GM23338 (cell line): Measurements from ENCODE around the gene BPTF. TPM values are rescaled to one million over a fixed set of nuclear protein-coding genes. Genes with fewer than 3 reads are reported as not detected.

ENCODE experiments used
- ATAC-seq: fragments of 200-7000 bp; cut with Tn5 transposase; 3 replicates; pipeline ENCODE4 v1.9.1; 2020
- DNase-seq: peaks from one replicate; pipeline ENCODE4 v3.0.0-alpha.2; 2015; ENCODE audit warnings: low spot score
- H2AFZ ChIP-seq: fragments of 200-600 bp; sonication (generic); 2 replicates; pipeline ENCODE4 v1.8.0; 2016; ENCODE audit warnings: antibody characterized with exemption, mild to moderate bottlenecking, moderate library complexity
- H3F3A ChIP-seq: fragments of 200-600 bp; sonication (generic); replicated peaks from 2 replicates; pipeline ENCODE4 v1.8.0; 2017; ENCODE audit warnings: antibody characterized with exemption, mixed run types, low read depth
- H3K27ac ChIP-seq: fragments of 200-600 bp; sonication (generic); 2 replicates; pipeline ENCODE4 v1.6.1; 2016; ENCODE audit warnings: low read depth
- H3K27me3 ChIP-seq: fragments of 200-600 bp; sonication (generic); 2 replicates; pipeline ENCODE4 v1.8.0; 2016; ENCODE audit warnings: mild to moderate bottlenecking, mixed run types, moderate library complexity; ENCODE audit not compliant: insufficient read depth
- H3K36me3 ChIP-seq: fragments of 200-600 bp; sonication (generic); 2 replicates; pipeline ENCODE4 v1.8.0; 2016; ENCODE audit warnings: mild to moderate bottlenecking; ENCODE audit not compliant: insufficient read depth
- H3K4me1 ChIP-seq: fragments of 200-600 bp; sonication (generic); 2 replicates; pipeline ENCODE4 v1.8.0; 2016; ENCODE audit warnings: mild to moderate bottlenecking, moderate library complexity; ENCODE audit not compliant: insufficient read depth
- H3K4me2 ChIP-seq: fragments of 200-600 bp; sonication (generic); 2 replicates; pipeline ENCODE4 v1.7.1; 2017; ENCODE audit warnings: mixed run types
- H3K4me3 ChIP-seq: fragments of 200-600 bp; sonication (generic); 2 replicates; pipeline ENCODE4 v1.6.1; 2016; ENCODE audit warnings: mixed run types
- H3K79me2 ChIP-seq: fragments of 200-600 bp; sonication (generic); replicated peaks from 2 replicates; pipeline ENCODE4 v1.8.0; 2017; ENCODE audit warnings: mild to moderate bottlenecking; ENCODE audit not compliant: insufficient read depth
- H3K9me2 ChIP-seq: fragments of 200-600 bp; sonication (generic); 2 replicates; pipeline ENCODE4 v1.8.0; 2017; ENCODE audit not compliant: insufficient read depth
- H4K20me1 ChIP-seq: fragments of 200-600 bp; sonication (generic); replicated peaks from 2 replicates; pipeline ENCODE4 v1.8.0; 2017; ENCODE audit warnings: mild to moderate bottlenecking; ENCODE audit not compliant: insufficient read depth
- H3K27ac Mint-ChIP-seq: 2 replicates; pipeline ENCODE4 v1.8.0; 2020; ENCODE audit warnings: inconsistent platforms, mild to moderate bottlenecking, moderate library complexity, mixed read lengths
- H3K27me3 Mint-ChIP-seq: 3 replicates; pipeline ENCODE4 v1.8.0; 2022; ENCODE audit warnings: low read depth, mild to moderate bottlenecking, moderate library complexity, mixed read lengths, inconsistent platforms; ENCODE audit not compliant: insufficient read depth, poor library complexity
- H3K36me3 Mint-ChIP-seq: 3 replicates; pipeline ENCODE4 v1.8.0; 2021; ENCODE audit warnings: low read depth, mild to moderate bottlenecking, inconsistent platforms, moderate library complexity, mixed read lengths
- H3K4me1 Mint-ChIP-seq: 3 replicates; pipeline ENCODE4 v1.8.0; 2020; ENCODE audit warnings: mild to moderate bottlenecking, inconsistent platforms, mixed read lengths
- H3K4me3 Mint-ChIP-seq: 3 replicates; pipeline ENCODE4 v1.8.0; 2021; ENCODE audit warnings: moderate library complexity, mild to moderate bottlenecking, inconsistent platforms, mixed read lengths
- H3K9me3 Mint-ChIP-seq: 3 replicates; pipeline ENCODE4 v1.8.0; 2020; ENCODE audit warnings: moderate library complexity, mild to moderate bottlenecking, inconsistent platforms, mixed read lengths
- CREB1 ChIP-seq: fragments of 250-450 bp; sonication (Bioruptor Pico); IDR thresholded peaks from 2 replicates; pipeline ENCODE4 v1.5.0; 2020; ENCODE audit warnings: low read depth, mild to moderate bottlenecking, moderate library complexity
- CTCF ChIP-seq, 2 experiments: fragments of 200-600 bp in 1 of 2; sonication (generic) in 1 of 2; conservative IDR thresholded peaks; 2 replicates each; pipeline versions ENCODE4 v1.5.1 to v1.6.1; 2016 to 2017; ENCODE audit warnings: antibody characterized with exemption in 2 of 2, low read depth in 2 of 2, mild to moderate bottlenecking in 2 of 2, moderate library complexity in 1 of 2
- ETS1 ChIP-seq: IDR thresholded peaks from 2 replicates; pipeline ENCODE4 v1.6.1; 2016; ENCODE audit warnings: antibody characterized with exemption
- EZH2 ChIP-seq: fragments of 200-600 bp; sonication (generic); IDR thresholded peaks from one replicate; pipeline ENCODE4 v1.8.0; 2017; ENCODE audit warnings: antibody characterized with exemption, mild to moderate bottlenecking, low read depth; ENCODE audit not compliant: unreplicated experiment
- JUNB ChIP-seq: IDR thresholded peaks from one replicate; pipeline ENCODE4 v1.6.1; 2016; ENCODE audit warnings: antibody characterized with exemption; ENCODE audit not compliant: unreplicated experiment
- NANOG ChIP-seq: IDR thresholded peaks from 2 replicates; pipeline ENCODE4 v1.6.1; 2016; ENCODE audit warnings: antibody characterized with exemption, borderline replicate concordance
- POLR2AphosphoS5 ChIP-seq: IDR thresholded peaks from 2 replicates; pipeline ENCODE4 v1.6.1; 2016; ENCODE audit warnings: antibody characterized with exemption, low read depth
- REST ChIP-seq: IDR thresholded peaks from one replicate; pipeline ENCODE4 v1.6.1; 2018; ENCODE audit warnings: antibody characterized with exemption; ENCODE audit not compliant: unreplicated experiment
- STAT1 ChIP-seq: IDR thresholded peaks from one replicate; pipeline ENCODE4 v1.6.1; 2016; ENCODE audit warnings: antibody characterized with exemption; ENCODE audit not compliant: unreplicated experiment
- ZNF114 ChIP-seq: fragments of 250-450 bp; sonication (Bioruptor Pico); IDR thresholded peaks from 2 replicates; pipeline ENCODE4 v1.5.0; 2020; ENCODE audit warnings: mild to moderate bottlenecking, moderate library complexity
- ZNF331 ChIP-seq: fragments of 250-450 bp; sonication (Bioruptor Pico); IDR thresholded peaks from 2 replicates; pipeline ENCODE4 v1.5.0; 2020; ENCODE audit warnings: low read depth, mild to moderate bottlenecking, moderate library complexity
- ZNF462 ChIP-seq: fragments of 250-450 bp; sonication (Bioruptor Pico); IDR thresholded peaks from 2 replicates; pipeline ENCODE4 v1.5.0; 2020; ENCODE audit warnings: mild to moderate bottlenecking, moderate library complexity
- polyA plus RNA-seq: library from polyadenylated mRNA; unstranded; fragments of >200 nt; fragmentation: Nextera tagmentation; extraction: Ambion mirVana; gene quantifications from 2 replicates; pipeline ENCODE4 v1.2.1, GENCODE V29; 2016
- total RNA-seq: library from RNA; depleted of rRNA; stranded (reverse); fragments of >200 nt; shearing (Covaris generic); gene quantifications from 2 replicates; pipeline ENCODE4 v1.2.3, GENCODE V29; 2014

Gene BPTF
- total and polyA plus RNA-seq, 2 experiments from 2014 or later, result 161 to 179 TPM

- no peak for TF ChIP-seq ZNF331
- TF ChIP-seq NANOG, result no peak
- TF ChIP-seq ETS1, result no peak
- TF ChIP-seq EZH2, result no peak
Measured at GRCh38 chr17:67944035-67944434, 118.7 kb downstream of the BPTF start (continued).

- H3K9me2 ChIP-seq, result no peaks in the 10 kb centered on the region
- no peak for ATAC-seq
- H3K36me3 Mint-ChIP-seq, result peaks cover 87% of the 10 kb centered on the region
- no peaks in the 10 kb centered on the region for H3K4me1 Mint-ChIP-seq
- H2AFZ ChIP-seq, result no peak overlapping the region
- peaks cover 21% of the 10 kb centered on the region for H3F3A ChIP-seq
- no peak overlapping the region for H3K4me3 ChIP-seq
- H3K27me3 ChIP-seq, result no peaks in the 10 kb centered on the region
- H3K27me3 Mint-ChIP-seq, result peaks cover 8% of the 10 kb centered on the region
- no peak overlapping the region for H3K27ac Mint-ChIP-seq
- no peak overlapping the region for H3K27ac ChIP-seq
- no peaks in the 10 kb centered on the region for H3K4me1 ChIP-seq
- peaks cover 21% of the 10 kb centered on the region; the same call in 1 of the 2 replicates for H4K20me1 ChIP-seq
- no peak overlapping the region for H3K4me3 Mint-ChIP-seq
- DNase-seq, result no peak
- H3K9me3 Mint-ChIP-seq, result no peaks in the 10 kb centered on the region
- H3K79me2 ChIP-seq, result peaks cover 9% of the 10 kb centered on the region; the same call in 1 of the 2 replicates
- H3K36me3 ChIP-seq, result peaks cover 90% of the 10 kb centered on the region
- no peak overlapping the region for H3K4me2 ChIP-seq
- TF ChIP-seq EZH2 (no peak), ETS1 (no peak), NANOG (no peak), CTCF (conservative IDR thresholded peaks at IDR 0.05; ENCODE audit: low read depth in 2 of 2) (no peak), ZNF114 (no peak), CREB1 (no peak), JUNB (no peak), STAT1 (no peak), POLR2AphosphoS5 (no peak), REST (no peak), ZNF462 (no peak)
Measured at GRCh38 chr17:67946513-67946912, 121.2 kb downstream of the BPTF start.
